ENCODE data around the gene SPNS1.

DNA sequence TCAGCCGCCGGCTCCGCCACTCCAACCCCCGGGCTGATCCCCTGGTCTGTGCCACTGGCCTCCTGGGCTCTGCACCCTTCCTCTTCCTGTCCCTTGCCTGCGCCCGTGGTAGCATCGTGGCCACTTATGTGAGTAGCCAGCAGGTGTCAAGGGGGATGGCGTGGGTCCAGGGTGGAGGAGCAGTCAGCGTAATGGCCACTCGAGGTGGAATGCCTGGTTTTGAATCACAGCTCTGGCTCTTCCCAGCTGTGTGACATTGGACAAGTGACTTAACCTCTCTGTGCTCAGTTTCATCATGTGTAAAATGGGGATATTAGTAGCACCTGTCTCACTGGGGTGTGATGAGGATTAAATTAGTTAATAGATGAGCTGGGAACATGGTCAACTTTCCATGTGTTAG lies 7.8 kb downstream of the SPNS1 start:
- TF ChIP-seq, protein P1, sequence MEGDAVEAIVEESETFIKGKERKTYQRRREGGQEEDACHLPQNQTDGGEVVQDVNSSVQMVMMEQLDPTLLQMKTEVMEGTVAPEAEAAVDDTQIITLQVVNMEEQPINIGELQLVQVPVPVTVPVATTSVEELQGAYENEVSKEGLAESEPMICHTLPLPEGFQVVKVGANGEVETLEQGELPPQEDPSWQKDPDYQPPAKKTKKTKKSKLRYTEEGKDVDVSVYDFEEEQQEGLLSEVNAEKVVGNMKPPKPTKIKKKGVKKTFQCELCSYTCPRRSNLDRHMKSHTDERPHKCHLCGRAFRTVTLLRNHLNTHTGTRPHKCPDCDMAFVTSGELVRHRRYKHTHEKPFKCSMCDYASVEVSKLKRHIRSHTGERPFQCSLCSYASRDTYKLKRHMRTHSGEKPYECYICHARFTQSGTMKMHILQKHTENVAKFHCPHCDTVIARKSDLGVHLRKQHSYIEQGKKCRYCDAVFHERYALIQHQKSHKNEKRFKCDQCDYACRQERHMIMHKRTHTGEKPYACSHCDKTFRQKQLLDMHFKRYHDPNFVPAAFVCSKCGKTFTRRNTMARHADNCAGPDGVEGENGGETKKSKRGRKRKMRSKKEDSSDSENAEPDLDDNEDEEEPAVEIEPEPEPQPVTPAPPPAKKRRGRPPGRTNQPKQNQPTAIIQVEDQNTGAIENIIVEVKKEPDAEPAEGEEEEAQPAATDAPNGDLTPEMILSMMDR (IDR thresholded peaks at IDR 0.05; ENCODE audit: control extremely low read depth in 1 of 3, insufficient read depth in 1 of 3, low read depth in 1 of 3, low read length in 3 of 3) = no peak
- TF ChIP-seq KDM1A (IDR thresholded peaks at IDR 0.05; ENCODE audit: borderline replicate concordance, low read length) (peak; percentile 58; the same call in 1 of the 2 replicates), POLR2A (IDR thresholded peaks at IDR 0.05; ENCODE audit: control extremely low read depth in 1 of 2, low read depth in 2 of 2, low read length in 2 of 2) (no peak), KDM5A (IDR thresholded peaks at IDR 0.05; ENCODE audit: low read length) (no peak), CEBPB (IDR thresholded peaks at IDR 0.05; ENCODE audit: low read depth, low read length) (no peak), SIN3A (conservative IDR thresholded peaks at IDR 0.05 in 1 of 2, IDR thresholded peaks at IDR 0.05 in 1 of 2; ENCODE audit: low read depth in 1 of 2, low read length in 2 of 2) (no peak), RFX5 (IDR thresholded peaks at IDR 0.05; ENCODE audit: borderline replicate concordance, low read depth, low read length) (no peak), RAD21 (IDR thresholded peaks at IDR 0.05 in 1 of 2, conservative IDR thresholded peaks at IDR 0.05 in 1 of 2; ENCODE audit: low read depth in 2 of 2, low read length in 2 of 2) (no peak), EZH2 (IDR thresholded peaks at IDR 0.05; ENCODE audit: low read depth, low read length, severe bottlenecking) (no peak), EP300 (IDR thresholded peaks at IDR 0.05; ENCODE audit: borderline replicate concordance in 1 of 2, low read depth in 2 of 2, low read length in 2 of 2) (no peak)
- TF ChIP-seq, protein P2, sequence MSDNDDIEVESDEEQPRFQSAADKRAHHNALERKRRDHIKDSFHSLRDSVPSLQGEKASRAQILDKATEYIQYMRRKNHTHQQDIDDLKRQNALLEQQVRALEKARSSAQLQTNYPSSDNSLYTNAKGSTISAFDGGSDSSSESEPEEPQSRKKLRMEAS (IDR thresholded peaks at IDR 0.05) = no peak

All from H1 (cell line).